ES-I3 (cell line): ENCODE data around the gene RAB22A.

ENCODE experiments used
- H3K36me3 ChIP-seq: 2 replicates; pipeline ENCODE4 v1.6.1; 2013; ENCODE audit warnings: mild to moderate bottlenecking, low read length, control low read depth, moderate library complexity; ENCODE audit not compliant: insufficient read depth
- H3K4me1 ChIP-seq: 2 replicates; pipeline ENCODE4 v1.6.1; 2013; ENCODE audit warnings: mild to moderate bottlenecking, control low read depth, low read length; ENCODE audit not compliant: insufficient read depth
- H3K9ac ChIP-seq: 2 replicates; pipeline ENCODE4 v1.6.1; 2013; ENCODE audit warnings: low read depth, mild to moderate bottlenecking, low read length, moderate library complexity
- H3K9me3 ChIP-seq: 2 replicates; pipeline ENCODE4 v1.6.1; 2013; ENCODE audit warnings: mild to moderate bottlenecking, low read length, moderate library complexity; ENCODE audit not compliant: control insufficient read depth, insufficient read depth

The RAB22A gene

GRCh38 chr20:58312836-58313235 lies 3.3 kb downstream of the RAB22A start:
- Histone ChIP-seq H3K9ac (no peak overlapping the region), H3K36me3 (peaks cover 4% of the 10 kb centered on the region; the same call in 1 of the 2 replicates), H3K9me3 (no peaks in the 10 kb centered on the region), H3K4me1 (0 out of 2 replicates have a peak, but pooled peaks cover 5% of the 10 kb centered on the region)

- peaks cover 4% of the 10 kb centered on the region; the same call in 1 of the 2 replicates for H3K36me3 ChIP-seq
- H3K4me1 ChIP-seq = 0 out of 2 replicates have a peak, but pooled peaks cover 1% of the 10 kb centered on the region
- no peak overlapping the region for H3K9ac ChIP-seq
- H3K9me3 ChIP-seq = no peaks in the 10 kb centered on the region
Measured at GRCh38 chr20:58313396-58313795, 3.9 kb downstream of the RAB22A start.

DNA sequence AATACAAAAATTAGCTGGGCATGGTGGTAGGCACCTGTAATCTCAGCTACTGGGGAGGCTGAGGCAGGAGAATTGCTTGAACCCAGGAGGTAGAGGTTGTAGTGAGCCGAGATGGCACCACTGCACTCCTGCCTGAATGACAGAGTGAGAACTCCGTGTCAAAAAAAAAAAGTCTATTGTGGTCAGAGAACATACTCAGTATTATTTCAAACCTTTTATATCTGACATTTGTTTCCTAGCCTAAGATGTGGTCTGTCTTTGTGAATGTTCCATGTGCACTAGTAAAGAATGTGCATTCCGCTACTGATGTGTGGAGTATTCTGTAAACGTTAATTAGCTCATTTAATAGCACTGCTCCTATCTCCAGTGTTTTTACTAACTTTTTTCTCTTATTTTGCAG lies 11.7 kb downstream of the RAB22A start:
- H3K9me3 ChIP-seq = no peaks in the 10 kb centered on the region
- H3K4me1 ChIP-seq = no peaks in the 10 kb centered on the region
- H3K9ac ChIP-seq = no peak overlapping the region
- H3K36me3 ChIP-seq = 0 out of 2 replicates have a peak, but pooled peaks cover 3% of the 10 kb centered on the region

GRCh38 chr20:58322083-58322482 lies 12.6 kb downstream of the RAB22A start:
- no peak overlapping the region for H3K9ac ChIP-seq
- 0 out of 2 replicates have a peak, but pooled peaks cover 3% of the 10 kb centered on the region for H3K36me3 ChIP-seq
- H3K9me3 ChIP-seq = no peaks in the 10 kb centered on the region
- no peaks in the 10 kb centered on the region for H3K4me1 ChIP-seq

GRCh38 chr20:58325912-58326311 lies 16.4 kb downstream of the RAB22A start:
- Histone ChIP-seq H3K9ac (no peak overlapping the region), H3K36me3 (no peaks in the 10 kb centered on the region), H3K9me3 (no peaks in the 10 kb centered on the region), H3K4me1 (peaks cover 10% of the 10 kb centered on the region; the same call in 1 of the 2 replicates)

- no peaks in the 10 kb centered on the region for H3K36me3 ChIP-seq
- H3K9me3 ChIP-seq = no peaks in the 10 kb centered on the region
- H3K4me1 ChIP-seq = peaks cover 10% of the 10 kb centered on the region; the same call in 1 of the 2 replicates
- H3K9ac ChIP-seq = no peak overlapping the region
Measured at GRCh38 chr20:58327211-58327610, 17.7 kb downstream of the RAB22A start.

DNA sequence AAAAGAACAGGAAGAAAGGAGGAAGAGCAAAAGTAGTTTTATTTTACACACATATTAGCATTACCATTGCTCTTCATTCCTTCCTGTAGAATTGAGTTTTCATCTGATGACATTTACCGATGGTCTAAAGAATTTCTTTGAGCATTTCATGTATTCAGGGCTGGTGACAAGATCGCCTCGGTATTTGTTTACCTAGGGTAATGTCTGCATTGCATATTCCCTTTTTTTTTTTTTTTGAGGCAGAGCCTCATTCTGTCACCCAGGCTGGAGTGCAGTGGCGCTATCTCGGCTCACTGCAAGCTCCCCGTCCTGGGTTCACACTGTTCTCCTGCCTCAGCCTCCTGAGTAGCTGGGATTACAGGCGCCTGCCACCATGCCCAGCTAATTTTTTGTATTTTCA lies 19.3 kb downstream of the RAB22A start:
- Histone ChIP-seq H3K4me1 (peaks cover 10% of the 10 kb centered on the region; the same call in 1 of the 2 replicates), H3K9me3 (no peaks in the 10 kb centered on the region), H3K36me3 (no peaks in the 10 kb centered on the region), H3K9ac (no peak overlapping the region)

GRCh38 chr20:58329711-58330110 lies 20.2 kb downstream of the RAB22A start:
- no peak overlapping the region for H3K9ac ChIP-seq
- H3K36me3 ChIP-seq = no peaks in the 10 kb centered on the region
- H3K9me3 ChIP-seq = no peaks in the 10 kb centered on the region
- H3K4me1 ChIP-seq = peaks cover 10% of the 10 kb centered on the region; the same call in 1 of the 2 replicates

- H3K9me3 ChIP-seq = no peaks in the 10 kb centered on the region
- H3K4me1 ChIP-seq = peaks cover 10% of the 10 kb centered on the region; the same call in 1 of the 2 replicates
- no peak overlapping the region for H3K9ac ChIP-seq
- no peaks in the 10 kb centered on the region for H3K36me3 ChIP-seq
Measured at GRCh38 chr20:58330249-58330648, 20.7 kb downstream of the RAB22A start.

- Histone ChIP-seq H3K36me3 (no peaks in the 10 kb centered on the region), H3K9me3 (no peaks in the 10 kb centered on the region), H3K9ac (no peak overlapping the region), H3K4me1 (peaks cover 10% of the 10 kb centered on the region; the same call in 1 of the 2 replicates)
Measured at GRCh38 chr20:58330687-58331086, 21.2 kb downstream of the RAB22A start.

GRCh38 chr20:58331961-58332551 lies 22.5 kb downstream of the RAB22A start:
- H3K9me3 ChIP-seq = no peaks in the 10 kb centered on the region
- no peak overlapping the region for H3K9ac ChIP-seq
- H3K36me3 ChIP-seq = no peaks in the 10 kb centered on the region
- peaks cover 10% of the 10 kb centered on the region; the same call in 1 of the 2 replicates for H3K4me1 ChIP-seq

DNA sequence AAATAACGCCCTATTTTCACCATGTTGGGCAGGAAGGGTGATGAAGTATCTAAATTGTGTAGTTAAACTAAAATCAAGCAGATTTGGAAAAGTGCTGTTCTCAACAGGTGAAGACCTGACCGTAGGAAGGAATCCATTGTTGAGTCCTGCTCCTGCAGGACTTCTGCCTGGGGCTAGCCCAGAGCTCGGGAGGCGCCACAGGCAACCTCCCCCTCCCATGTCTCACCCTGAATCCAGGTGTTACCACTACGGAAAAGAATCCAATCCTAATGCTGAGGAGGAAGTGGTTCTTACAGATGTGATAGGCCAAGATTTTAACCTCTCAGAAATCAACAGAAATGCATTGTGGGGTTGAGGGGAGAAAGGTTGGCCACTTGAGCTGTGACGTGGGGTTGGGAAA lies 30.2 kb downstream of the RAB22A start:
- Histone ChIP-seq H3K9ac (no peak overlapping the region), H3K4me1 (peaks cover 7% of the 10 kb centered on the region; the same call in 1 of the 2 replicates), H3K36me3 (no peaks in the 10 kb centered on the region), H3K9me3 (no peaks in the 10 kb centered on the region)

- Histone ChIP-seq H3K4me1 (peaks cover 7% of the 10 kb centered on the region; the same call in 1 of the 2 replicates), H3K9ac (no peak overlapping the region), H3K9me3 (no peaks in the 10 kb centered on the region), H3K36me3 (no peaks in the 10 kb centered on the region)
Measured at GRCh38 chr20:58340151-58340550, 30.6 kb downstream of the RAB22A start.

- Histone ChIP-seq H3K9me3 (no peaks in the 10 kb centered on the region), H3K4me1 (peaks cover 7% of the 10 kb centered on the region; the same call in 1 of the 2 replicates), H3K36me3 (no peaks in the 10 kb centered on the region), H3K9ac (no peak overlapping the region)
Measured at GRCh38 chr20:58340853-58341252, 31.3 kb downstream of the RAB22A start.
